T-helper 1 cell (primary cell): Measurements from ENCODE around the gene ACLY.
"Not testable (repeated sequence)": the region's sequence is repeated elsewhere in the genome, so short reads cannot be mapped to it uniquely, and the experiment has no call there.

Experiments used
- DNase-seq, 5 donors: peaks; one replicate each; pipeline ENCODE4 v3.0.0-alpha.2; 2012 to 2020

Gene ACLY

DNA sequence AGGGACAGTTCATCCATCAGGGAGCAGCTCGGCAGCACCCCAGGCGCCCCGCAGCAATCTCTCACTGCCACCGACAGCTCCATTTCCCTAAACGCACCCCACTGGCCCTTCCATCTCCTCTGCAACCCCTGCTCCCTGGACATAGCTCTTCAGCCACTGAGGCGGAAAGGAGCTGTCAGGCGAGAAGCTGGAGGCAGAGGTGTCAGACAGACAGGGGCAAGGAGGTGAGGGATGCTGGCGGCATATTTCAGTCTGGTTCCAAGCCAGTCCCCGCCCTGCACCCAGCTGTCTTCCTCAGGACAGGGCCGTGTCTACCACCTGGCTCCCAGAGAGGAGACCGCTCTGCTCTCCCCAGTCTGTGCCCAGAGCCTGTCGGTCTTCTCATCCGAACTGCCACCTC, 9.7 kb downstream of the ACLY start:
- no peak for DNase-seq

DNA sequence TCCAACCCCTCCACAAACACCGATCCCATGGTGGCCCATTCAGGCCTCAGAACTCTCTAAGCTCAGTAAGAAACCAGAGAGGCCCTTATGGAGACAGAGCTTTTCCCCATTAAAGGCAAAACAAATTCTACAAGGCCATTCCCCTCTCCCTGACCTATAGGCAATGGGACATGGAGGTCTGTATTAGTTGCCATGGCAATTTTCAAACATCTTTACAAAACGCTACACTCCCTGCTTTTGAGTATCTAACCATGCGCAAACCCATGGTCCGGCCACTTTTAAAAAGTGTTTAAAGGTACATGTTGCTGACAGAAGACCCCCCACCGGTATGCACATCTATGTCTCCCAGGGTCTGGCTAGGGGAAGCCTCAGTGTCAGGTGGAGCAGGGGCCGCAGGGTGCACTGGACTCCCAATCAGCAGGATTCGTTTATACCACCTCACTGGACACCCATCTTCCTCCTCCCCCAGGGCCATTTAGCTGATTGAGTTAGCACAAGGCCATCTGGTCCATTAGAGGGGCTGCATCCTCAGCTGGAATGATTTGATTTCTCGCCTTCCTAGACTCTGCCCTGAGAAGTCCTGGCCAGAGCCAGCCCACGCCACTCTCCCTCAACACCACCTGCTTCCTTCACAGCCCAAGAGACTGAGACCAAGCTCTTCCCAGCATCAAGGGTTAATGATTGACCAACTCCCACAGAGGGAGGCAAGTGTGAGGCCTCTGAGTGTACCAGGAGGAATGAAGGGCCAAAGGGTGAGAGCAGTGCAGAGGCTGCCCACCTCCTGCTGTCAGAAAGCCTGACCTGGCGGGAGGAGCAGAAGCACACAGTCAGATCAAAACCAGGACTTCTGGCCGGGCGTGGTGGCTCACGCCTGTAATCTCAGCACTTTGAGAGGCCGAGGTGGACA, 10.9 kb downstream of the ACLY start:
- DNase-seq: no peak

DNA sequence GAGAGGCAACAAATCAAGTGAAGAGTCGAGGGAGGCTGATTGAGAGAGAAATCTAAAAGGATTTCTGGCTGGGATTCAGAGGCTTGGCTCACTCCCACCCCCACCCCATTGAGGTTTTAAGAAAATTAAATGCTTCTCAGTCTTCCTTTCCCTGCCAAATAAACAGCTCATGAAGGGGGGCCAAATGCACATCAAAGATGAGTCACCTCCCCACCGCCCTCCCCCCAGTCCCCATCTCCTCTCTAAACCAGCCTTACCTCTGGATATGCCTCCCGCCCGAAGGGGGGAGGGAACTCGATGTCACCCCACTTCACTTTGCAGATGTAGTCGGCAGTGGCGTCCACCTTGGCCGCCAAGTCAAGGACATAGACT, 11.6 kb downstream of the ACLY start:
- no peak for DNase-seq

DNA sequence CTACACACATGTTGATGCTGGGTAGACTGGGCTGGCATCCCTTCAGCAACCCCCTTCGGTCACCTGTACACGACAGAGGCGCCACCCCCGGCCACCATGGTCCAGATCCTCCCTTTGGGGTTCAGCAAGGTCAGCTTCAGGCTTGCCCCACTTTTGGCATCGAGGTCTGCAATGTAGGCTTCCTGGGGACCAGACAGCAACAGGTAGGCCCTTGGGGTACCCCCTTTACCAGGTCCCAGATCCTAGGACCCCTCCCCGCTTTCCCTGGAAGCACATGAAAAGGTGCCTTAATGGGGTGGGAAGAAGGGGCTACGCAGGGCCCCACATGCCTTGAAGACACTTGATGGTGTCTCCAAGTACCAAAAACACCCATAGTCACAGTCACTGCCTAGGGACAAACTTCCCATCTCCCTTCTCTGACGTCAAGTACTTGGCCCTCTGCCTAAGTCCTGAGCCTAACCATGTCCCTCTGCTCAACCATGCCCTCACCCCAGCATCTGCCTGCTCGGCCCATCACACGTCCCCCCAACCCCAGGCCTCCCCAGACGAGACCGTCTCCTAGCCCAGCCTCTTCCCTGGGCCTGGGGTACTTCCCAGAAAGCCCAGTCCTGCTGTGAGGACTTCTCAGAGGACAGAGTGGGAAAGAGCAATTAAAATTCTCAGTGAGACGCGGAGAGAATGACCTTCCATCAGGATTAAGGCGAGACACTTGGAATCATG, 12.1 kb downstream of the ACLY start:
- DNase-seq: no peak

DNA sequence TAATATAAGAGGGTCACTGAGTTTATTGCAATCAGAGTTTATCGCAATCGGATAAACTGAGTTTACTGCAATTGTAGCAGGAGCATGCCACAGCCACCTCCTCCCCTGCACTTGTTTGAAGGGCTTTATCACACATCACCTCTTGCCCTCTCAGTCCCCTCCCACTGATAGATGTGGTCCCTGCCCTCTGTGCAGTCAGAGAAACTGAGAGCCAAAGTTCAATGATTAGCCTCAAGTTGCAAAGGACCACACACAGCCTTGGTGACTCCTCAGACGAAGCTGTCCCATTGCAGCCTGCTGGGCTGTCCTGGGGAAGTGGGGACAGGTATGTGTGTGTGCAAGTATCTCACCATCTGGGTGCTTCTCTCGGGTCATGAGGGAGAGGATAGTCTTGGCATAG, 13.6 kb downstream of the ACLY start:
- DNase-seq: no peak

DNA sequence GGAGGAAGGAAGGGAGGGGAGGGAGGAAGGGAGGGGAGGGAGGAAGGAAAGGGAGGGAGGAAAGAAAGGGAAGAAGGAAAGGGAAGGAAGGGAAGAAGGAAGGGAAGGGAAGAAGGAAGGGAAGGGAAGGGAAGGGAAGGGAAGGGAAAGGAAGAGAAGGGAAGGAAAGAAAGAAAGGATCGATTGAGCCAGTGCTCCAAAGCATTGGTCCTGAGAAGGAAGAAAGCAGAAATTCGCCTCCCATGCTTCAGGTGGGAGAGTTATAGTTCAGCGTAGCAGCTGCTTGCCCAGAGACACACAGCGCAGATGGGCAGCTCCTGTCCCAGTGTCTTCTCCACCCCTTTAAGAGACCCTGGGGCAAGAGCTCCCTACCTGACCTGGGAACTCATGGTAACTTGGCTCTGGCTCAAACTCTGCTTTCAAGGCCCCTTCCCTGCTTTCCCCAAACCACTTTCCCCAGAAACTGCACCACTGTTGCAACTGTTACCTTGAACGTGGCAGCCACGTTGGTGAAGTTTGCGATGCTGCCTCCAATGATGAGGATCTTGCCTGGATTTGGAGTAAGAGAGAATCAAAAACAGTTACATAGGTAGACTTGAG, 14.4 kb downstream of the ACLY start:
- DNase-seq: no peak

DNA sequence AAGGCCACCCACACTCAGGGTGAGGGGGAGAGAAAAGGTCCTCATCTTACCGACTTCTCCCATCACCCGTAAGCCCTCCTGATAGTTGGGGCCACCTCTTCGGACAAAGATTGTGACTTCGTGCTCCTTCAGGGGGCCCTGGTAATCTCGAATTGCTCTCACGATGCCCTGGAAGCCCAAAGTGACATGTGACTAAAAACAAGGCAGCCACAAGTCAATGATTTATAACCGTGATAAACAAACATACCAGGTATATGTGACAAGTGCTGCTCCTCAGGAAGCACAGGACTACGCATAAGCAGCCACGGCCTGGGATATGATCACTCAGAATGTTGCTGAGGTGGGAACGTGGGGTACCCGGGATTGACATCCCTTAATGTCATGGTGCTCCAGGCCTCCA, 17.1 kb downstream of the ACLY start:
- no peak for DNase-seq

DNA sequence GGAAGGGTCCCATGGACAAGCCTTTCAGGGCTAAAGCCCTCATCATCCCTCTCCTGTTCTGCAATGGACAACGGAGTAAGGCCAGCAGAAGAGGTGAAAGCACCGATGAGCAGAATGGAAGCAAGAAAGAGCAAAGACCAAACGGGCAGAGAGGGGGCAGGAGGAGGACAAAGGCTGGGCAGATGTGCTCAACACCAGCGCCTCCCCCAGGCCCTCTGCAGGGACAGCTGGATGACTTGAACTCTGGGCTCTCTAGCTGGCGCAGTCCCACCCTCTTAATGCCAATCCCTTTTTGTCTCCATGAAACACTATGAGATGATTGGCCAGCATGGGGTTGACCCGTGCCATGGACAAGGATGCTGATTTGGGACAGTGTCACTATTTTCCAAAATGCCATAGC, 22.0 kb downstream of the ACLY start:
- no peak for DNase-seq

DNA sequence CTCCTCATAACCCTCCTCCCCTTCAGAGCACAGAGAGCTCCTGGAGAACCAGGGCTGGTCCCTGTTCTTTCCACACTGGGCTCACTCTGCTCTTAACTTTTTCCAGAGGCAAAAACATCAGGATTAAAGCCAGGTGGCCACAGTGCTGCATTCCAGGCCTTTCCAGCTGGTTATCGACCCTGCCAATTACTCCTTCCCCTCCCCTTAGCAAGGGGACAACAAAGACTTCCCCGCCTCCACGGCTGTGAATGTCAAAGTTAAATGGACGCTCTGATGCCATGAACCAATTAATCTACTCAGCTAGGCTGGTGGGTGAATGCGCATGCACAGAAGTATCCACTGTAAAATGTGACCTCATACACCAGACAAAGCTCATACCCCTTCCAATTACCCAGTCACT, 23.1 kb downstream of the ACLY start:
- DNase-seq: no peak

DNA sequence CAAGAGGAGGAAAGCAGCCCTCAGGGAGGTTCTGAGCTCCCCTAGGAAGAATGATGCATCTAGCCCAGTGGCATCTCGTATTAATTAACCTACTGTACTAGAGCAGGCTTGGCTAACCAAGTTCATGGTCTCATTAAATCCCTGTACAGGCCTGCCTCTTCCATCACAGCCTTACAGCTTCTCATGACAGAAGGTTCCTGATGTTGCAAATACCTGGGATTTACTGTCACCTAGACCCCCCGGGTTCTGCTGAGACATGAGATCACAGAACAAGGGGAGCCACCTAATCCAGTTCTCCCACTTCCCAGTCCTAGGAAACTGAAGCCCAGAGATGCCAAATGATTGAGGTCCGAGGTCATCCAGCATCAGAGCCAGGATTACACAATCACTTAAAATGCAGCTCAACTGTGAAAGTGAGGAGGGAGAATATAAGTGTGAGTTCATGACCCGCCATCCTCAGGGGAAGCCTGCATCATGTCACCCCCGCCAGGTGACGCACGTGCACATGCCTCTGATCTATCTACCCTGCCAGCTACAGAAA, 23.9 kb downstream of the ACLY start:
- DNase-seq: no peak

DNA sequence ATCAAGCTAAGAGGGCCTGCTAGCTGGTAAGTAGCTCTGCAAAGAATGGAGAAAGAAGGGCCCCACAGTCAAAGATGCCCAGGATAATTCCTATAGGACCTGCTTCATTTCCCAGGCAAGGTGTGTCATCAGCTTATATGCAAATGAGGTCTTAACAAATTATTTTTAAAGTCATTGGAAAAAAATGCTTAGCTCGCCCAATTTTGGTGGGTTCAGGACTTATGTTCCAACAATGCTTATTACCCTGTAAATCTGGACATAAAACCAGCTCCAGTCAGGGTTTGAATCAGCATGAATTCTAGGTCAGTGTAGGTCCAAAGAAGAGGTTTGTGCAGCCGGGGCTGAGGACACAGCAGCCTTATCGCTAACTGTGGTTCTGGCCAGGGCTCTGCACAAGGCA, 25.4 kb downstream of the ACLY start:
- DNase-seq: no peak

DNA sequence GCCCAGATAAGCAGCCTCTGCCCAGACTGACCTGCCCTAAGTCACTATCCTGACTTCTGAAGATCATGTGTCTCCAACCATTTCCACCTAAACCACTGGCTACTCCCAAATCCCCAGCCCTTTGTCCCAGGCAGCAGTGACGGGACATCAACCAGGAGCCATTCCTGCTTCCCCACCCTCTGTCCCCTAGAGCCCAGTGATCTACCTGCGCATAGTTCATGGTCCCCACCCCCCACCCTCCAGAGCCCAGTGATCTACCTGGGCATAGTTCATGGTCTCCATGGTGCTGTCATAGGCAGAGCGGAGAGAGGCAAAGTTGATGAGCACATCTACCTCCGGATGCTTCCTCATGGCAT, 26.8 kb downstream of the ACLY start:
- no peak for DNase-seq

DNA sequence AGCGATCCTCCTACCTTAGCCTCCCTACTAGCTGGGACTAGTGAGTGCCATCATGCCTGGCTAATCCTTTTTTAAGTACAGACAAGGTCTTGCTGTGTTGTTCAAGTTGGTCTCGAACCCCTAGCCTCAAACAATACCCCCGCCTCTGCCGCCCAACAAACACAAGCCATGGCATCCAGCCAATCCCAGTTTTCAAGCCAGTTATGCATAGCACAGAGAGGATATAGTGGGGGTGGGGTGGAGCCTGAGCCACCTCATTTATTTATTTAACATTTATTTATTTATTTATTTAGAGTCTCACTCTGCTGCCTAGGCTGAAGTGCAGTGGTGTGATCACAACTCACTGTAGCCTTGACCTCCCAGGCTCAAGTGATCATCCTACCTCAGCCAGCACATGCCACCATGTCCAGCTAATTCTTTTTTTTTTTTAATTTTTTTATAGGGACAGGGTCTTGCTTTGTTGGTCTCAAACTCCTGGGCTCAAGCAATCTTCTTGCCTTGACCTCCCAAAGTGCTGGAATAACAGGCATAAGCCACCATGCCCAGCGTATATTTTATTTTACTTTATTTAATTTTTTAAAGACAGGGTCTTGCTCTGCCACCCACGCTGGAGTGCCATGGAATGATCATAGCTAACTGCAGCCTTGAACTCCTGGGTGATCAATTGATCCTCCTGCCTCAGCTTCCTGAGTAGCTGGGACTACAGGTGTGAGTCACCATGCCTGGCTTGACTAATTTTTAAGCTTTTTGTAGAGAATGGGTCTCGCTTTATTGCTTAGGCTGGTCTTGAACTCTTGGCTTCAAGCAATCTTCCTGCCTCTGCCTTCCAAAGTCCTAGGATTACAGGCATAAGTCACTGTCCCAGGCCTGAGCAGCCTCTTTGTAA, 27.4 kb downstream of the ACLY start:
- no peak for DNase-seq

DNA sequence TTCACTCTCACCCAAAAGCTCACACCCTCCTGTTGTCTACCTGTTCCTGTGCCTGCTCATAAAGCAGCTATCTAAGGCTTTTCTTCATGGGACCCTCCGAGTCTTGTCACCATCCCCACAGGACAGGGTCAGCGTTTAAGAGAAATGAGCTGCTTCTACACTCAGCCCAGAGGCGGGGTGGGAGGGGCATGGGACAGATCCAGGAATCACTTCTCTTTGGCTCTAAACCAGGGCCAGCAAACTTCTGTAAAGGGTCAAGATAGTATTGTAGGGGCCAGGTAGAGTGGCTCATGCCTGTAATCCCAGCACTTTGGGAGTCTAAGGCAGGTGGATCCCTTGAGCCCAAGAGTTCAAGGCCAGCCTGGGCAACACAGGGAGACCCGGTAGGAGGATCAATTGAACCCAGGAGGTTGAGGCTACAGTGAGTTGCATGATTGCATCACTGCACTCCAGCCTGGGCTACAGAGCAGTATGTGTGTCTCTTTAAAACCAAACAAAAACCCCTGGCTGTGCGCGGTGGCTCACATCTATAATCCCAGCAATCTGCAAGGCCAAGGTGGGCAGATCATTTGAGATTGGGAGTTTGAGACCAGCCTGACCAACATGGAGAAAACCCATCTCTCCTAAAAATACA, 30.3 kb downstream of the ACLY start:
- DNase-seq: no peak

DNA sequence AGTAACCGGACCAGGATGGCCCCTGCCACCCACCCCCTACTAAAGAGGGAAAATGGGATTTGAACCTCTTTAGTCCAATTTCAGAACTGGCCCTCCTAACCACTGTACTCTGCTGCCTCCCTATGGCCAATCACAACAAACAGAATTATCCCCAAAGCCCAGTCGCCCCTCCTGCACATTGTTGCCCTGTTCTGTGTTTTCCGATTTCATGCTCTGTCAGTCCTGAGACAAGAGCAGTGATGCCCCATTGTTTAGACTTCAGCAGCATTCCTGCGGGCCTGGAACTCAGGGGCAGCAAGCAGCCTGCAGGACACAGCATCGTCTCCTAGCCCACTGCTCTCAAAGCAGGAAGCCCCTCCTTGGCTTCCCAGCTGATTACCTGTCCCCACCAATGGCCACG, 33.0 kb downstream of the ACLY start:
- no peak for DNase-seq

DNA sequence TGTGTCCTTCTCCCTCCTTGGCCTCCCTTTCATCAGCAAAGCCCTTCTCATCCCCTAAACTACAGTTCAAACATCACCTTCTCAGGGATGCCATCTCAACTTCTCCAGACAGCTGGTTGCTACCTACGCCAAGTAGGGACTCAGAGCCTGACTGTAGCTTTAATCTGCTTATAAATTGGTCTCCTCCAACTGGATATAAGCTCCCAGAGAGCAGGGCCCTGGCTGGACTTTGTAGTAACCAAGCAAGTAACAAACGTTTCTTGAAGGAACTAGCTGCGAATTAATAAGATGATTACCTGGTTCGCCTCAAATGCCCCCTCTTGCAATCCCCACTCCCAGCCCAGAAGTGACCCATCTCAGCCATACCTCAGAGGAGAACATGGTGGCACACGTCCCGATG, 36.0 kb downstream of the ACLY start:
- no peak for DNase-seq

DNA sequence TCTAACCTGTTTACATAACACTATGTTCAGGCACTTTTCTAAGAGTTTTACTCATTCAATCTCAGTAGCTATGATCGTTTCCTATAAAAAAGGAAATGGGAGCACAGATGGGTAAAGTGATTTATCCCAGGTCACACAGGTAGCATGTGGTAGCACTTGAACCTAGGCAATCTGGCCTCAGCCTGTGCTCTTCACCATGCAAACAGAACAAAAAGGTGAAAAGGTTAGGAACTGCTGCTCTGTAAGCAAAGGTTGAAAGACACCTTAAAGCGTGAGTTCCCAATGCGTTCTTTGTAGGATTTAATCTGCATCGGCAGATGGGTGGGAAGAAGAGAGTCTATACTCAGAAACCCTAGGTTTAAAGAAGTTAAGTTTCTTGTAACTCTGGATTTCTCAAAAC, 38.6 kb downstream of the ACLY start:
- no peak for DNase-seq

DNA sequence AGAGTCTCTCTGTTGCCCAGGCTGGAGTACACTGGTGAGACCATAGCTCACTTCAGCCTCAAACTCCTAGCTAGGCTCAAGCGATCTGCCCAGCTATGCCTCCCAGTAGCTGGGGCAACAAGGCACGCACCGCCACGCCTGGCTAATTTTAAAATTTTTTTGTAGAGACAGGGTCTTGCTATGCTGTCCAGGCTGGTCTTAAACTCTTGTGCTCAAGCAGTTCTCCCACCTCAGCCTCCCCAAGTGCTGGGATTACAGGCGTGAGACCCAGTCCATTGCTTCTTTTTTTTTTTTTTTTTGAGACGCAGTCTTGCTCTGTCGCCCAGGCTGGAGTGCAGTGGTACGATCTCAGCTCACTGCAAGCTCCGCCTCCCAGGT, 44.5 kb downstream of the ACLY start:
- DNase-seq: not testable (repeated sequence)

DNA sequence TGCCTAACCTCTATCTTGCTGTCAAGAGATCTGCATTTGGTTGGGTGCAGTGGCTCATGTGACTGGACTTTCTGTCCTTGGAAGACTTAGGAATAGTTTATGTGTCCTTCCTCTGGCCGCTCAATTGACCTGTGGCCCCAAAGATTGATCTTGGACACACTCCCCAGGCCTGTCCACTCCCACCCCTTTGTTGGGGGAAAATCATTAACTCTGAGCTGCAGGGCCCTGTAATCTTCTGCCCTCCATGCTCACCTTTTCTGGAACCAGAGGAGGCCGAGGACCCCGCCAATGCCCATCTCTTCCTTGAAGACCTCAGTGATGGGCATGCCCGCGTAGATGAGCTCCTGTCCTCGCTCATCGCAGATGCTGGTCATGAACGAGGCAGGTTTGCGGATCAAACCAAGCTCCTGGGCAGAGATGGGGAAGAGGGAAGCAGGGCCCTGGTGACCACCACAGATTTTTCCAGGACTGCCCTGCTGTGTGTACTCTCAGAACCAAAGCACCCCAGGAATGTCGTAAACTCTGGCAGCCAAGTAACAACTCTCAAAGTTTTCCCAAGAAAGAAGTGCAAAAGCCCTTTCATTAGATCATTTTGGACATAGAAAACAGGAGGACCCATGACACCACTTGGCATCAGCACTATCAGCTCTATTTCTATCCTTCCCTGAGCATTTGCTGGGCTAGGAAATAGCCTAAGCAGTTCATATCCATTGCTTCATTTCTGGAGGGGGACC, 45.0 kb downstream of the ACLY start:
- DNase-seq: no peak

DNA sequence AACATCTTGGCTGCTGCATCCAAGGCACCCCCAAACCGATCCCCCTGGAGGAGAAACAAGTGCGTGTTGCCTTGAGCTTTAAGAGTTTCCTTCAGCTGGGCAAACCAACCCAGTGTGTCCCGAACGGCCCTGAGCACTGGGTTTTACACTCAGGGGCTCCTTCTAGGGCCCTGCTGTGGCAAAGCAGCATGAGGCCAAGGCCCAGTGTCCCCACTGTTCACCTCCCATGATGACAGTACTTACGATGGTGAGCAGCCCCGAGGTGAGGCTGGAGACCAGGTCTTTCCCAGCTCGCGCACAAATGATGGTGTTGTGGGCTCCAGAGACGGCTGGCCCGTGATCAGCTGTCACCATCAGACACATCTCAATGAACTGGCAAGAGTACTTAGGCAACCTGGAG, 47.0 kb downstream of the ACLY start:
- no peak for DNase-seq

DNA sequence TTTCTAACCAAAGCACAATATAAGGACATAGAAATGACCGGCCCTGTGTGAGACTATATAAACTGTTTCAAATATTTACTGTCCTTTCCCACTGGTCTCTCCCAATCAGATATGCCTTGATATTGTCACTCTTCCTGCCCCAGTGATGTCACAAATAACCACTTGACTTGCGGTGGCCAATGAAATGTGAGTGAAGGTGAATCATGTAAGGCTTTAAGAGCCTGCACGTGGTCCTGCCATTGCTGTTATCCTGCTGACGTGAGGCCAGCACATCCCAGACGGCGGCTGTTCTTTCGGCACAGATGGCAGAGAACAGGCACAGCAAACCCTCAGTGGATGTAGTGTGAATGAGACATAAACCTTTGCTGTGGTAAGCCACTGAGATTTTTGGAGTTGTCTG, 48.1 kb downstream of the ACLY start:
- no peak for DNase-seq

DNA sequence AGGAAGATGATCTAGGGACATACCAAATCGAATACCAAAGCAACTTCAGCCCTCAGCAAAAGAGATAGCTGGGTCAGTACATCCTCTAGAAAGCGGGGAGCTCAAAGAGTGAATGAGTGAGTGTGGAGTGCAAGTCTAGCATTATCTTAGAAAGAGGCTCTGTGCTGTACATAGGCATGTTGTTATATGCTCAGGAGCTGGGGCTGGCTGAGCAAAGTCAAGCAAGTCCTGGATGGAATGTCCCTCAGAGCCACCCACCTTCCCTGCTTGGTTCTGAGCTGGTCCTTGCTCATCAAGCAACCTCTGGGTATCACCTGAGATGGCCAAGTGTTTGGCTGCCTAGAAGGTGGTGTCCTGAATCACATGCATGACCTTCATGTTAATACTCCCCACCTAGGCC, 48.7 kb downstream of the ACLY start:
- no peak for DNase-seq
